ENCODE measurements around the gene DDX39A.
"Not testable (repeated sequence)": the region's sequence is repeated elsewhere in the genome, so short reads cannot be mapped to it uniquely, and the experiment has no call there.

Gene DDX39A

DNA sequence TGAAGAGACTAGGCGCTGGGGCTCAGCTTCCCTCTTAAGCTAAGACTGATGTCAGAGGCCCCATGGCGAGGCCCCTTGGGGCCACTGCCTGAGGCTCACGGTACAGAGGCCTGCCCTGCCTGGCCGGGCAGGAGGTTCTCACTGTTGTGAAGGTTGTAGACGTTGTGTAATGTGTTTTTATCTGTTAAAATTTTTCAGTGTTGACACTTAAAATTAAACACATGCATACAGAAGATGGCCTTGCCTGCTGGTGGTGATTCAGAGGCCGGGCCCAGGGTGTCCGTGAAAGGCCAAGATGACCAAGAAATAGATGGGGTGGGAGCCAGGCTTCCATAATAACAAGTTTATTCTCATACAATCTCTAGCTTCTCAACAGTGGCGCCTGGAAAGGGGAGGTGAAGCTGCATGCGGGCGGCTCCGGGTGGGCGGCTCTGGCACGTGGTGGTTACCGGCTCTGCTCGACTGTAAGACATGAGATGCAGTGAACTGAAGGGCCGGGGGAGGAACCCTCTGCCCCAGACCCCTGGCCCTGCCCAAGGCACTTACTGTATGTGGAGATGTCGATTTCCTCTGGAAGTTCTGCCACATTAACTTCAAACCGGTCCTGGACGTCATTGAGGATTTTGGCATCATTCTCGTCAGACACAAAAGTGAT, 10.5 kb downstream of the DDX39A start:
- no peak for DNase-seq (ENCODE audit: low read depth in 2 of 2)

DNA sequence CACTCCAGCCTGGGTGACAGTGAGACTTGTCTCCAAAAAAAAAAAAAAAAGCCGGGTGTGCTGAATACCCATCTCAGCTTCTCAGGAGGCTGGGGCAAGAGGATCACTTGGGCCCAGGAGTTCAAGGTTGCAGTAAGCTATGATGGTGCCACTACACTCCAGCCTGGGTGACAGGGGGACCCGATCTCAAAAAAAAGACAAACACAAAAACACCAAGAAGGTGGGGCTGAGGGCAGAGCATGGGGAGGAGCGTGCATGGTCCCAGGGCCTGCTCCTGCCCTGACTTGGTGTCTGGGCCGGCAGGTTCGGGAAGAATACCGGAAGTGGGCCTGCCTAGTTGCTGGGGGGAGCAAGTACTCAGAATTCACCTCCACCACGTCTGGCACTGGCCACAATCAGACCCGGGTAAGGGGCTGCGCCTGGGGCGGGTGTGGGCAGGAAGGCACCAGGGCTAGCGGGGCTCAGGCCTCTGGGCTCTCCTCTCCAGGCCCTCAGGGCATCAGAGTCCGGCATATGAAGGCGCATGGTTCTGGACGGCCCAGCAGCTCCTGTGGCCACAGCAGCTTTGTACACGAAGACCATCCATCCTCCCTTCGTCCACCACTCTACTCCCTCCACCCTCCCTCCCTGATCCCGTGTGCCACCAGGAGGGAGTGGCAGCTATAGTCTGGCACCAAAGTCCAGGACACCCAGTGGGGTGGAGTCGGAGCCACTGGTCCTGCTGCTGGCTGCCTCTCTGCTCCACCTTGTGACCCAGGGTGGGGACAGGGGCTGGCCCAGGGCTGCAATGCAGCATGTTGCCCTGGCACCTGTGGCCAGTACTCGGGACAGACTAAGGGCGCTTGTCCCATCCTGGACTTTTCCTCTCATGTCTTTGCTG, 11.3 kb downstream of the DDX39A start:
- DNase-seq (ENCODE audit: low read depth in 2 of 2) = no peak

DNA sequence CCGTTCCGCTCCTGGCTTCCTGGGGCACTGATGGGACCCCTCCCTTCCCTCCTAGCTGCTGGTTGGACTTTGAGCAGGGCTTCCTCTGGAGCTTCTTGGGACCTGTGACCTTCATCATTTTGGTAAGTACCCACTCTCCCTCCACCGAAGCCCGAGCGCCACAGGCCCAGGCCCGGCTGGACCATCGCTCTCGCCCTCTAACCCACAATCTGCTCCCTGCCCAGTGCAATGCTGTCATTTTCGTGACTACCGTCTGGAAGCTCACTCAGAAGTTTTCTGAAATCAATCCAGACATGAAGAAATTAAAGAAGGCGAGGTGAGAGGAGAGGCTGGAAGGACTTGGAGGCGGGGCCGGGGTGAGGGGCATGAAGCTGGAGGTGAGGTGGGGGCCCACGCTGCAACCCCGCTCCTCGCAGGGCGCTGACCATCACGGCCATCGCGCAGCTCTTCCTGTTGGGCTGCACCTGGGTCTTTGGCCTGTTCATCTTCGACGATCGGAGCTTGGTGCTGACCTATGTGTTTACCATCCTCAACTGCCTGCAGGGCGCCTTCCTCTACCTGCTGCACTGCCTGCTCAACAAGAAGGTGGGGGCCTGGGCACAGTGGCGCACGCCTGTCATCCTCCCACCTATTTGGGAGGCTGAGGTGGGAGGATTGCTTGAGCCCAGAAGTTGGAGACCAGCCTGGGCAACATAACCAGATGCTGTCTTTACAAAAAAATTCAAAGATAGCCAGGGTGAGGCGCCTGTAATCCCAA, 12.3 kb downstream of the DDX39A start:
- no peak for DNase-seq (ENCODE audit: low read depth in 2 of 2)

DNA sequence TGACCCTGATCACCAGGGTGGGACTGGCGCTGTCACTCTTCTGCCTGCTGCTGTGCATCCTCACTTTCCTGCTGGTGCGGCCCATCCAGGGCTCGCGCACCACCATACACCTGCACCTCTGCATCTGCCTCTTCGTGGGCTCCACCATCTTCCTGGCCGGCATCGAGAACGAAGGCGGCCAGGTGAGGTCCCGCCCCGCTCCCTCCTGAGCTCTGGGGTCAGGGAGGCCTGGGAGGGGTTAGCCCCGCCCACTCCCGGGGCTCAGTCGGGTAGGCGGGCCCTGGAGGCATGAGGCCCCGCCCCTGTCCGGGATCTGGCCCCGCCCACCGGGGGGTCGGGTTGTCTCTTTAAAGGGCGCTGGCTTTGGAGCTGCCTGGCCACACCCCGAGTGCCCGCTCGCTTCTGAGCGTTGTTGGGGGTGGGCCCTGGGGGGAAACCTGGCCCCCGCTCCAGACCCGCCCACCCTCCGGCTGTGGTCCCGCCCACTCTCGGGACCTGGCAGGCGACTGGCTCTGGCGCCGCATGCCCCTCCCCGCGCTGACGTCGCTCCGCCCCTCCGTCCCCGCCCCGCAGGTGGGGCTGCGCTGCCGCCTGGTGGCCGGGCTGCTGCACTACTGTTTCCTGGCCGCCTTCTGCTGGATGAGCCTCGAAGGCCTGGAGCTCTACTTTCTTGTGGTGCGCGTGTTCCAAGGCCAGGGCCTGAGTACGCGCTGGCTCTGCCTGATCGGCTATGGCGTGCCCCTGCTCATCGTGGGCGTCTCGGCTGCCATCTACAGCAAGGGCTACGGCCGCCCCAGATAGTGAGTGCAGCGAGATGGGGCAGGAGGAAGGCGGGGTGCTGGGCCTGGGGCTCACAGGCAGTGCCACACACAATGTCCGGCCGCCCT, 13.1 kb downstream of the DDX39A start:
- peak; percentile 87 to 94 for DNase-seq (ENCODE audit: low read depth in 2 of 2)

DNA sequence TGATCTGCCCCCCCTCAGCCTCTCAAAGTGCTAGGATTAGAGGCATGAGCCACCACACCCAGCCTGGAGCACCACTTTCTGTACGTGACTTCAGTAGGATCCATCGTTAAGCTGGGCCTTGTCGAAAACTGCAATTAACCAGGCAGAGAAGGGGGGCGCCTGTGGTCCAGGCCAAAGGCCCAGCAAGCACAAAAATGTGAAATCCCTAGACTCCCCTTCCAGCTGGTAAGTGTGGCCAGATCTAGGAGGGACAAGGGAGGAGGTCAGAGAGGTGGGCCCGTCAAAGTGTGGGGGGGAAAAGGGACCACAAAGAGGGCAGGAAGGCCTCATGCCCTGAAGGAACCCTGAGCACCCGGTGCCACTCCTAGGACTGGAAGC, 13.8 kb downstream of the DDX39A start:
- DNase-seq (ENCODE audit: low read depth in 2 of 2) = no peak

DNA sequence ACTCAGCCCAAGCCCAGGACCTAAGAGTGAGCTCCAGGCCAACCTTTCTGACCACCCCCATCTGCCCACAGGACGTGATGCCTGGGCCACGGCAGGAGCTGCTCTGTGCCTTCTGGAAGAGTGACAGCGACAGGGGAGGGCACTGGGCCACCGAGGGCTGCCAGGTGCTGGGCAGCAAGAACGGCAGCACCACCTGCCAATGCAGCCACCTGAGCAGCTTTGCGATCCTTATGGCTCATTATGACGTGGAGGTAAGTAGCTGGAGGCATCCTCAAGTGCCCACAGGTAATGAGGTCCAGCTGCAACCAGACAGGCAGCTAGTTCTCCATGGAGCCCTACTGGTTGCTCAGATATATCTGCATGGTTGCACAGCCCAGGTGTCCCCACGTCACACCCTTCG, 14.8 kb downstream of the DDX39A start:
- no peak for DNase-seq (ENCODE audit: low read depth in 2 of 2)

DNA sequence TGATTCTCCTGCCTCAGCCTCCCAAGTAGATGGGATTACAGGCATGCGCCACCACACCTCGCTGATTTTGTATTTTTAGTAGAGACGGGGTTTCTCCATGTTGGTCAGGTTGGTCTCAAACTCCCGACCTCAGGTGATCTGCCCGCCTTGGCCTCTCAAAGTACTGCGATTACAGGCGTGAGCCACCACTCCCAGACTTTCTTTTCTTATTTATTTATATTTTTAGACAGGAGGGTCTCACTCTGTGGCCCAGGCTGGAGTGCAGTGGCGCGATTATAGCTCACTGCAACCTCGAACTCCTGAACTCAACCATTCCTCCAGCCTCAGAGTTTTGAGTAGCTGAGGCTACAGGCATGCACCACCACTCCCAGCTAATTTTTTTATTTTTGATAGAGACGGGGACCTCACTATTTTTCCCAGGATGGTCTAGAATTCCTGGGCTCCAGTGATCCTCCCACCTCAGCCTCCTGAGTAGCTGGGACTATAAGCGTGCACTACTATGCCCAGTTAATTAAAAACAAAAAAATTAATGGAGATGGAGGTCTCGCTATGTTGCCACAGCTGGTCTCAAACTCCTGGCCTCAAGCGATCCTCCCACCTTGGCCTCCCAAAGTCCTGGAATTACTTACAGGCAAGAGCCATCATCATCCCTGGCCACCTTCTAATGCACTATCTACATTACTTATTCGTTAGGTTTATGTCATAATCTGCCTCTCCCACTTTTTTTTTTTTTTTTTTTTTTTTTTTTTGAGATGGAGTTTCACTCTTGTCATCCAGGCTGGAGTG, 15.8 kb downstream of the DDX39A start:
- not testable (repeated sequence) for DNase-seq (ENCODE audit: low read depth in 2 of 2)

DNA sequence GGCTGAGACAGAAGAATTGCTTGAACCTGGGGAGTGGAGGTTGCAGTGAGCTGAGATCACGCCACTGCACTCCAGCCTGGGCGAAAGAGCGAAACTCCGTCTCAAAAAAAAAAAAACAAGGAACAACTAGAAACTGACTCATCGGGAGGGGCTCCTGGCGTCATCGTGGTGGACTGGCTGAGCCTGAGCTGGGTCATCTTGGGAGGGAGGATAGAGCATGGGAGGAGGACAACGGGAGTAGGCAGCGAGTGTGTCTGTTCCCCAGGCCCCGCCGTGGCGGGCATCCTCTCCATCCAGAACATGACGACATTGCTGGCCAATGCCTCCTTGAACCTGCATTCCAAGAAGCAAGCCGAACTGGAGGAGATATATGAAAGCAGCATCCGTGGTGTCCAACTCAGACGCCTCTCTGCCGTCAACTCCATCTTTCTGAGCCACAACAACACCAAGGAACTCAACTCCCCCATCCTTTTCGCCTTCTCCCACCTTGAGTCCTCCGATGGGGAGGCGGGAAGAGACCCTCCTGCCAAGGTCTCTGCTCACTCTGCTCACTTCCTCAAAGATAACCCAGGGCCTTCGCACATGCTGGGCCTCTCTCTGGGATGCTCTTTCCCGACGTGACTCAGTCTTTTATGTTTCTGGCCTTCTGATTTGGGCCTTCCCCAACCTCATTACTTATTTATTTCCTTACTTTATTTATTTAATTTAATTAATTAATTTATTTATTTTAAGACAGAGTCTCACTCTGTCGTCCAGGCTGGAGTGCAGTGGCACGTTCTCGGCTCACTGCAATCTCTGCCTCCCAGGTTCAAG, 16.6 kb downstream of the DDX39A start:
- no peak for DNase-seq (ENCODE audit: low read depth in 2 of 2)

DNA sequence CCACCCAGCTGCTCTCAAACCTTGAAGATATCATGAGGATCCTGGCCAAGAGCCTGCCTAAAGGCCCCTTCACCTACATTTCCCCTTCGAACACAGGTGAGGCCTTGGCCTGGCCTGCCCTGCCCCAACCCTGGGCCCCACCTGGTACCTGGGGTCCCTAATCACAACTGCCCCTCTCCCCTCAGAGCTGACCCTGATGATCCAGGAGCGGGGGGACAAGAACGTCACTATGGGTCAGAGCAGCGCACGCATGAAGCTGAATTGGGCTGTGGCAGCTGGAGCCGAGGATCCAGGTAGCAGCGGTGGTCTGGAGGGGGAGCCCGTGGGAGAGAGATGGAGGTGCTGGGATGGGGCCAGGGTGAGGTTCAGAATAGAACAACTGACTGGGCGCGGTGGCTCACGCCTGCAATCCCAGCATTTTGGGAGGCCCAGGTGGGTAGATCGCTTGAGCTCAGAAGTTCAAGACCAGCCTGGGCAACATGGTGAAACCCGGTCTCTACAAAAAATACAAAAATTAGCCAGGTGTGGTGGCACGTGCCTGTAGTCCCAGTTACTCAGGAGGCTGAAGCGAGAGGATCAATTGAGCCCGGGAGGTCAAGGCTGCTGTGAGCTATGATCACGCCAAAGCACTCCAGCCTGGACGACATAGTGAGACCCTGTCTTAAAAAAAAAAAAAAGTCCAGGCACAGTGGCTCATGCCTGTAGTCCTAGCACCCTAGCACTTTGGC, 17.5 kb downstream of the DDX39A start:
- no peak for DNase-seq (ENCODE audit: low read depth in 2 of 2)

DNA sequence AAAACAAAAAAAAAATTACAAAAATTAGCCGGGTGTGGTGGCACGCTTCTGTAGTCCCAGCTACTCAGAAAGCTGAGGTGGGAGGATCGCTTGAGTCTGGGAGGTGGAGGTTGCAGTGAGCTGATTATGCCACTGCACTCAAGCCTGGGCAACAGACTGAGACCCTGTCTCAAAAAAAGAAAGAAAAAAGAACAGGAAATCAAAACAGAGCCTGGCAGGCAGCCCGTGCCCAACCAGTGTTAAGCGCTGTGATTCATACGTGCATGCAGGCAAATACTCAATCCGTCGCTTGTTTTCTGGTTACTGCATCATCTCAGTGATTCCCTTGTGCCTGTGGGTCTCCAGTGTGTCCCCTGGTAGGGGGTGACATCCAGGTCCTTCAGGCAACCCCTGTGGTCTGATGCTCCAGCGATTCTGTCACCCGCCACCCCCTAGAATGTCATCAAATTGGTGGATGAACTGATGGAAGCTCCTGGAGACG, 18.1 kb downstream of the DDX39A start:
- no peak for DNase-seq (ENCODE audit: low read depth in 2 of 2)

DNA sequence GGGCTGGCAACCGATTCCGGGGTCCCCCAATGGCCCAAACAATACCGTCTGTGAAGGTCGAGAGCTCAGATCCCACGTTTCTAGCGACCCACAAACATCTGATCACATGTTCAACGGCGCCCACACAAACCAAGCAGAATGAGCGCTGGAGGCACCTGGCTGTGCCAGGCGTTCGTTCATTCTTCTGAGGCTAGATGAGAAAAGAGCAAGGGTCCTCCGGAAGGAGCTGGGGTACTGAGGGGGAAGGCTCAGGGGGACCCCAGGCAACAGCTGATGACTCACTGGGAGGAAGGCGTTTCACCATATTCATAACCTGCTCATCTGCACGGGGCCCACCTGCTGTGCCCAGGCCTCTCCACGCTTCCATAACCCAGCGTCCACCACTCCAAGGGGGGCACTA, 22.0 kb downstream of the DDX39A start:
- not testable (repeated sequence) for DNase-seq (ENCODE audit: low read depth in 2 of 2)

DNA sequence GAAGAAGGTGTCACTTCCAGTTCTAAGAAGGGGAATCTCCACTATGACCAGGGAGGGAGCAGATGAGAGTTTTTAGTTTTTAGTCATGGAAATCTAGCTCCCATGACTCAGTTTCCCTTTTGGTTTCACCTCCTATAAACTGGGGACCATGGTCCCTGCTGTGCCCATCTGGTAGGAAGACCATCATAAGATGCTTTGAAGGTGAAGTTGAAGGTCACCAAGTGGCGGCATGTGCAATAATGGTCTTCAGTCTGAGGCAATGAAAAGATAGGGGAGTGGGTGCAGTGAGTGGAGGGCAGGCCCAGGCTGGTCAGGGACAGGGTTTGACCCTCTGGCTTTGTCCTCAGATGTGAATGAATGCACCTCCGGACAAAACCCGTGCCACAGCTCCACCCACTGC, 22.4 kb downstream of the DDX39A start:
- not testable (repeated sequence) for DNase-seq (ENCODE audit: low read depth in 2 of 2)

DNA sequence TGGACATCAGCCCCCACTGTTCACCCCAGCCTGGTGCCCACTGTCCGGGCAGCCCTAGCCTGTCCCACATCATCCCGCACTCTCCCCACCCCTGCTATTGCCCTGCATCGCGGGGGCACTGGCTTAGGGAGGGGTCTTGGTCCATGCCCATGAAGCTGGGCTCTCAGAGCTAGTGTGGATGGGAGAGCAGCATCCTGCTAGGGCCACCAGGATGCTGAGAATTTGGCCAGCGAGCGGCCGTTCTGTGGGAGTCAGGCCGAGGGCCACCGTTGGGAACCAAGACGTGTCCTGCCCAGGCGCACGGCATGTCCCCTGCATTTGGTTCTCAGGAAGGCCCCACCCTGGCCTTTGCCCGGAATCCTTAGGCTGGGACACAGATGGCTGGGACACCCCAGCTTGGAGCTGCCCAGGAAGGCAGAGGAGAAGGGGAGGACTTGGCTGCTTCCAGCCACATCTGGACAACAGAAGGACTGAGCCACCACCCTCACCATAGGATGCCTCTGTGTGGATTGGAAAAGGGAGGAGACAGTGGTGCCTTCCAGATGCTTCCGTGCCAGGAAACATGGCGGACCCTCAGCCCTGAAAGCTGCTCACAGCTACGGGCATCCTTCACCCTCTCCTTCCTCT, 23.3 kb downstream of the DDX39A start:
- no peak for DNase-seq (ENCODE audit: low read depth in 2 of 2)

DNA sequence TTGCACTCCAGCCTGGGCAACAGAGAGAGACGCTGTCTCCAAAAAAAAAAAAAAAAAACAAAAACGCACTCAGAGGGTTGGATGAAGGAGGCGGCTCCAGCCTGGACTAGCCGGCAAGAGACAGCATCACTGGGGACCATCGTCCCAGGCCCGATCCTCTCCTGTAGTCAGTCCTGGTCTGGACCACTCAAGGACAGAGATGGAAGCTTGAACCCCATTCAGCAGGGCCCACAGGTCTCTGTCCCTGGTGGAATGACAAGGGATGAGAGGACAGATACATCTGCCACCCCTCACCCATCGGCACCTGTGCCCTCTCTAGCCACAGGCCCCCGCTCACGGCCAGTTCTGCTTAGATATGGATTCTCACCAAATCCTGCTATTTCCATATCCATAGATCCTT, 23.9 kb downstream of the DDX39A start:
- no peak for DNase-seq (ENCODE audit: low read depth in 2 of 2)

DNA sequence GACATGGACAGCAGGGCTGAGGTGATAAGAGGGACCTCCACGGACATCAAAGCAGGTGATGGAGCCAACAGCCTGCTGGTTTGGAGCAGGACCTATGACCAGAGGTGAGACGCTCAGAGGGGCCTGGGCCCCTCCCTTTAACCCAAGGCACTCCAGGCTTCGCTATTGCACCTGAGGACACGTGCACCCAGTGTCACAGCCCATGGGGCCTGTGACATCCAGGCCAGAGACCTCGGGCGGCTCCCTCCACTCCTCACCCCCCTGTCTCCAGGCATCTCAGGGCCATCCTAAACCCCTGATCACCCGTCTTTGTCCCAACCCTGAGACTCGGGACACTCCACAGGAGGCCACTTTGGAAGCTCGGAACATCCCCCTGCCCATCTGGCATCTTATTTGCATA, 25.0 kb downstream of the DDX39A start:
- no peak for DNase-seq (ENCODE audit: low read depth in 2 of 2)

DNA sequence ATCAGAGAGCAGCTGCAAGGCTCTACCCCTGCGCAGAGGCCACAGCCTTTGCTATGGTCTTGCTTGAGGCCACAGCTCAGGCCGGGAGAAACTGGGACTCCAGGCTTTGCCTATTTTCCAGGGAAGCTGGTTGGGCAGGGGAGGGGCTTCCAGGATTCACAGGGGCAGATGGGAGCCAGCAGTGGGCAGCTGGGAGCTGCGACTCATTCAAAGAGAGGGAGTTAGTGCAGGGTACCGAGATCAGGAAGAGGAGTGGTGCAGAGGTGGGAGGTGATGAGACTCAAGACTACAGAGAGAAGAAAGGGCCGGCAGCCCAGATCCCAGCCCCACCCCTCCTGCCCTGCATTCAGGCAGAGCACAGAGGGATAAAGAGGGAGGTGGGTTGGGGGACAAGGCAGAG, 25.8 kb downstream of the DDX39A start:
- DNase-seq (ENCODE audit: low read depth in 2 of 2) = no peak

DNA sequence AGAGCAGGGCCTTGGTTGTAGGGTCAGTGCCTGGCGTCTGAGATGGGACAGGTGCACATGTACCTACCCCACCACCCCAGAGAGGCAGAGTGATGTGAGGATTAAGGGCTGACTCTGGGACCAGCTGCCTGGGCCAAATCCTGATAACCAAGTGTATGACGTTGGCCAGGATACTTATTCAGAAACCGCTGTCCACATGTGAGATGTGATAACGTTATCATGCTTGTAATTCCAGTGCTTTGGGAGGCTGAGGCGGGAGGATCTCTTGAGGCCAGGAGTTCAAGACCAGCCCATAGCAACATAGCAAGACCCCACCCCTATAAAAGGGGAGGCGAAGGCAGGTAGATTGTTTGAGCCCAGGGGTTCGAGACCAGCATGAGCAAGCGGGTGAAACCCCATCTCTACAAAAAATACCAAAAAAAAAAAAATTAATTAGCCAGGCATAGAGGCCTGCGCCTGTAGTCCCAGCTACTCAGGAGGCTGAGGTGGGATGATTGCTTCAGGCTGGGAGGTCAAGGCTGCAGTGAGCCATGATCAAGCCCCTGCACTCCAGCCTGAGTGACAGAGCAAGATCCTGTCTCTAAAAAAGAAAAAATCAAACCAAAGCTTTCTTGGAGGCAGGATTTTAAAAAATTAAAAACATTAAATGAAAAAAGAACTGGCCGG, 27.9 kb downstream of the DDX39A start:
- DNase-seq (ENCODE audit: low read depth in 2 of 2) = no peak

DNA sequence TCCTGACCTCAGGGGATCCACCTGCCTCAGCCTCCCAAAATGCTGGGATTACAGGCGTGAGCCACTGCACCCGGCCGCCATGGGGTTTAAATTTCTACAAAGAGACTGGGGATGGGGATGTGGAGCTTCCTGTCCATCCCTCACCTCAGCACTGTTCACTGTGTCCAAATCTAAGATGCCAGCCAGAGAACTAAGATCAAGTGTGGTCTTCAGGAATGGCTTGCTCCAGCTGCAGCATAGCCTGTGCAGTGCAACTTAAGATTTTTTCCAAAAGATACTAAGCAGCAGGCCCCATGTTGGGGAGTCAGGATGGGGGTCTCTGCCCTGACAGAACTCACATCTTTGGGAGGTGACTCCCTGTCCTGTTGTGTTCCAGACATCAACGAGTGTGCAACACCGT, 28.6 kb downstream of the DDX39A start:
- DNase-seq (ENCODE audit: low read depth in 2 of 2) = no peak

All from stimulated activated CD4-positive, alpha-beta T cell treated with anti-CD3 and anti-CD28 coated beads, Interleukin-4, amount 100 ng/mL, for 48 hours (primary cell).